Embryonic facial prominence (tissue), 1 donor: ENCODE data around the gene LRRC7.

ENCODE experiments used
- DNase-seq: peaks from one replicate; pipeline ENCODE4 v3.0.0-alpha.2; 2016; ENCODE audit errors: extremely low spot score

The LRRC7 gene

DNA sequence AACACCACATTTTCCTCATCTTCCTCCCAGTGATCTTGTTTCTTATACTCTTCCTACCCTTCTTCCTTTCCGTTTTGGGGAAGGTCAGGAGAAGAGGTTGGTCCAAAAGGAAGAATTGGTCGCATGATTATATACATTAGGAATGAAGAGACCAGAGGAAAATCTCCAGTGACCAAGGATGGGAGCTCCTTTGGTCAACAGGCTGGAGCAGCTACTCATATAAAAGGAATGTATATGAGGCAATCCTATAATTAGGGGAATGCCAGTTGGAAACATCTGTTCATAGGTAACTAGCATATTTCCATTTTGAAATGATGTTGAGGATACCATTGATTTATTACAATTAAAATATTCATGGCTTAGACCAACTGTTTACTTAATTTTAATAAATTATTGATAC lies 523.2 kb downstream of the LRRC7 start:
- no peak for DNase-seq

DNA sequence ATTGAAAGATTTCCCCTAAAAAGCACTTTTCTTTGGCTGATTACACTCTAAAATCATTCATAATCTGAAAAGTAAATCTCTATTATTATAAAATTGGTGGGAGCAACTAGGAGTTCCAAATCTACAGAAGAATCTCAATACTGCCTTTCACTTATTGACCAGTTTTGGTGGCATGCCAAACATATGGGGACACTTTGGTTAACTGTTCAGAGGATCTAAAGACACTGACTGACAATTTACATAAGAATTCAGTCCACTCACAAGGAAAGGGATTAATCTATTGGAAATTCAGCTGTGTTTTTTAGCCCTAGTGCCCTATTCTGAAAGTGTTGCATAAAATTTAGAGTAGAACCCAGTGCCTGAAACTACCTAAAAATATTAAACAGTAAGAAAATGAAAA lies 524.1 kb downstream of the LRRC7 start:
- DNase-seq = no peak

DNA sequence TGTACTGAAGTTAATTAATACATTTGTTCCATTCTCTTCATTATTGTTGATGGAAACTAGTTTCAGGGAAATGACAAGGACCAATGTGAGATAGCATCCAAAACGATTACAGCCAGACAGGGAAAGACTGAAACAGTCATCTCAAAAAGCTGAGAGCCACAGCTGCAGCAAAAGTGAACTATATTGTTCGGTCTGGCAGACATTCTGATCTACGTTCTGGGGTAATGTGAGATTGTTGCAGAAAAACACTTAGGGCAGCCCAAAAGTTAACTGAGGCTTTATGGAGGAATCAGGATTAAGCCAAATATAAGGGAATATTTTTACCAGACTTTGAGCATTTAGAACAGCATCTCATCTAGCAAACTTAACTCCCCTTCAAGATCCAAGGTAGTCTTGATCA lies 524.8 kb downstream of the LRRC7 start:
- DNase-seq = no peak

DNA sequence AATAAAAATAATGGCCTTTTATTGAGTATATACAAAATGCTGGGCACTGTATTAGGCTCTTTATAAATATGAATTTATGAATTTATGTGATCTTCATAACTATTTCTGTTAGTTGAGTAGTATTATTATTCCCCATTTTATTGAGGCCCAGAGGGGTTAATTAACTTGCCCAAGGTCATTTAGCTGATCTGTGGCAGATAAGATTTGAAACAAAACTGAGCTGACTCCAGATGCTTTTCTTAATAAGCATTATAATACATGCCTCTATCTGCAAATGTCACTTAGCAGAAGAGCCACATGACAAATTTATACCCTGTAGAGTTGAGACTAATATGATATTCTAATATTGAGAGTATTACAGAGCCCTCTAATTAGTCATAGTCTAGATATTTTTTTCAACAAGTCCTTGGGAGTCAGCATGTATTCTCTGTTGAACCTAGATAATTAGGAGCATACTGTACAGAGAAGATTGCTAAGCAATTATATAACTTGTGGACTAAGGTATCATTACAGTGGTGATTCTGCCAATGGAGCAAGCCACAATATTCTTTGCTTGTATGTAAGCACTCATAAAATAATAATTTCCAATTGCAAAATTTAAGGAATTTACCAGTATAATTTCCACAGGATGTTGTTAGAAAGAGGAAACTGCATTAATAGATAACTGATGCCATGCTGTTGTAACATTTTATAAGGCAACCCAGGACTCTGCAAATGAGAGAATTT lies 525.7 kb downstream of the LRRC7 start:
- no peak for DNase-seq

DNA sequence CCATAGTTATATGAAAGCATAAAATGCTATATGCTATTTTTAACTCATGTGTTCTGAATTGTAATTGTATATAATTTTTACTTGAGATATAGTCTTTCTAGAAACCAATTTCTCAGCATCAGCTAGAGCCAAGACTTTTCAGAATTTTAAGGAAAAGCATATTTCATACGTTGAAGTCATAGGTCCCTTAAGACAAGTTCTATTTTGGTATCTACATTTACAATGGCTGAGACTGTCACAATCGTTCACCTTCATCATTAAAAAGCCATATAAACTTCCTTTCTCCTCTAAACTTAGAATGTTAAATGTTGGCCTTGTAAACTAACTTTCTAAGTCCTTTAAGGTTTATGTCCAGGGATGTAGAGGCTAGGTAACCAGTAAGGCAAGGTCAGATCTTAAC lies 533.5 kb downstream of the LRRC7 start:
- DNase-seq = no peak

DNA sequence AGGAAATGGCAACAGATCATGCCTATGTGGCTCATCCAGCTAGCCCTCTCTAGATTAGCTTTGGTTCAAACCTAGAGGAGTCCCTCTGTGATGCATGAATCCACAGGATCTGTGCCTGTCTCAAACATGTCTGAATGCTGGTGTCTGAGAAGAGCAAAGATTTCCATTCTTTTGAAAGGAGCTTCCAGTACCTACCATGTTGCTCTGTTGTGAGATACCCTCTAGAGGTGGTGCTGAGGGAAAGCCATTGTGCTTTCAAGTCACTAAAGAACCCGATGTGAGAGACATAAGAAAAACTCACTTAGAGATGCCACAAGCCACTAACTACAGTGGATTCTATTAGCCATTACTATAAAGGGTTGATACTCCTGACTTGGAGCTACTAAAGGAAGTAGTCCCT lies 534.1 kb downstream of the LRRC7 start:
- no peak for DNase-seq

DNA sequence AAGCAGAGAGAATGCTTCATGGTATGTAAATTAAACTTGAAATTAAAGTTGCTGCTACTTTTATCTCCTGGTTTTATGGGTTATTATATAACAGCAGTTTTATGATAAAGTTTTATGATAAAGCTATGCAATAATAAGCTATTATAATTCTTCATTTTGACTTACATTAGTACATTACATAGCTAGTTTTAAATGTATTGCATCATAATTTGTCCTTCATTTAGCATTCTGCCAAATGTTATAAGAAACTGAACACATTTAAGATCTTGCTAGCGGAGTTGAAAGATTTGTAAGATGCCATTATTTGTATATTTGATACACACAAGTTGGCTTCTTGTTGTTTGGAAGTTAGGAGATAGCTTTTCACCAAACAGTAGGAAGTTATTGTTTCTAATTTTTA lies 536.0 kb downstream of the LRRC7 start:
- no peak for DNase-seq

DNA sequence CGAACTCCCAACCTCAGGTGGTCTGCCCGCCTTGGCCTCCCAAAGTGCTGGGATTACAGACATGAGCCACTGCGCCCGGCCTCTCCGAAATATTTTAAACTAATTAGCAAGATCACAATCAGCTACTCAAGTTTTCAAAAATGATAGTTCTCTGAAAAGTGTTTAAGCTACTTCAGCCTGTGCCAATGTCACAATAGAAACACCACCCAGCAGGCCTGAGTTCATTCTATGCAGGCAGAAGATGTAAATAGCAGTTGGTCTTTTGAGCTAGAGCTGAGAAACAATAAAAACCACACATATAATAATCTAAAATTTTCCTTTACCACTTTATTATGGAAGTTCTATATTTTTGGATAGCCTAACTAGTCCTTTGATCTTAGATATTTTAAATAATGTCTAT lies 541.5 kb downstream of the LRRC7 start:
- no peak for DNase-seq

DNA sequence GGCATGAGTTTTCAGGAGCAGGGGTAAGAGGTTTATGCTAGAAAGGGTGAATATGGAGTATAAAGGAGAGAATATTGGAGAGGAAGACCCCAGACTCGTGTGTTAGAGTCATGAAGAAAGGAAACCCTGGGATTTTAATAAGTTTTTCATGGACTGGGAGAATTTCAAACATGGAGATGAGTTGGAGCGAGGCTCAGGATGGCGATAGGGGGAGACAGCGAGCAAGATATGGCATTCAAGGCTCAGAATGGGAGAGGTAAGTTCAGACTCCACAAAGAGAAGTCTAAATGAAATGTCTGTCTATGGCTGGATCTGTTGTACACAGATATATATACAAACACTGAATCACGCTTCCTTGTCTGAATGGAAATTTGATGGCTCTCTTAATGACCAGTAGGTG lies 545.1 kb downstream of the LRRC7 start:
- DNase-seq = no peak

DNA sequence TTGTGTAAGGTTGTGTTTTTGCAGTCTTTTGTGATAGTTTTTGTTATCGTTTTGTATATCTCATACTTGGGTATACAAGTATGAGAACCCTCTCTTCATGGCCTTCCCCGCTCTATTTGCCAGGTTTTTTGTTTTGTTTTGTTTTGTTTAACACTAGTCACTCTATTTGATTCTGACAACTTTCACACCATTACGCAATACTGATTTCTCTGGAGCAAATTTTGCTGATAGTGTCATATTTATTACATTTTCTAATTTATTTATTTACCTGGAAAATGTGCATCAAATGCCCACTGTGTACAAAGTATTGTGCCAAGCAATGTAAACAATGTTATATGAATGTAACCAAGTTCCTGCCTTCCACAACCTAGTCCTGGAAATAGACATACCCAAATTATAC lies 547.6 kb downstream of the LRRC7 start:
- DNase-seq = no peak

DNA sequence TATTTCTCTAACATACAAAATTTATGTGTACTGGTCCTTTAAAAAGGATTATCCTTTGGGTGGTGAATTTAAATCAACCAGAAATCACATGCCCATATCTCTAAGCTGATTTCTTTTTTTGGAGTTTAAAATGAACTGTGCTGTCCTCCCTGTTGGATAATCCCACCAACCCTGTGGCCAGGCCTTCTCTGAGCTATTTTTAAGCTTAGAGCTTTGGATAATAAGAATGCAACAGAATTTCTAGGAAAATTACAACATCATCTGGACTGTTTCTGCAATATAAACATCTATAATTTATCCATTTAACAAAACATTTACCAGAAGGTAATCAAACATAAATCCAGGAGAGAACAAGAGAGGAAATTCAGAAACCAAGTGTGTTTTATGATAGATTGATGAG lies 549.3 kb downstream of the LRRC7 start:
- no peak for DNase-seq

DNA sequence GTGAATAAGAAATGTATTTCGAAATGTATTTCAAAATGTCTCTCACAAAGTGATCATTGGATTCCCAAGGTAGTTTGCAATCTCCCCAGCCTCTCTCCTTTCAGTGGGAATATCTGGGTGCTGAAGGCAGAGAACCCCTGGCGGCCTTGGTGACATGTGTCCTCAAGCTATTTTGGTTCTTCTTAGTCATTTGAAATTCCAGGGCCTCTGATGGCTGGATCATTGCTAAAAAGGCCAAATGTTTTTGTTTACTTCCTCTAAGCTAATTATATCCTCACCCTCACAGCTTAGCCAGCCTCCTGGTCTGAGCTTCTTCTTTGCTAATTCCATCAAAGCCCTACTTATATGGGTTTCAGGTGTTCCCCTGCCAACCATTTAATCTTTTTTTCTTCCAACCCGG lies 566.4 kb downstream of the LRRC7 start:
- no peak for DNase-seq

DNA sequence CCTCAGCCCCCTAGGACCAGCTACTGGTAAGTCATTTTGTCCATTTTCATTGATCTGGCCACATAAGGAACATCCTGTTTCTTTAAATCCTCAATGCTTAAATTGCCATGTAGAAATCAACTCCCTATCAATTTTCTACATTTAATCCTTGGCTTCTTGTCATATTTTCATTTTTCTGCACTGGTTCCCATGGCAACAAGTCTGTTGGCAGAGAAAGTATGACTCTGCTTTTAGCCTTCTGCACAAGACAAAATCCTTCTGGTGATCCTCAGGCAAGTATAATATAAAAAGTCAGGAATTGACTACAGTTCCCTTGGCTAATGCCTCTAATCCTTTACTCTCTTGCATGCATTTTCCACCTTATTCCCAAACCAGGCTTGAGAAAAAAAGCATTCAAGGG lies 572.6 kb downstream of the LRRC7 start:
- DNase-seq = peak; percentile 74

DNA sequence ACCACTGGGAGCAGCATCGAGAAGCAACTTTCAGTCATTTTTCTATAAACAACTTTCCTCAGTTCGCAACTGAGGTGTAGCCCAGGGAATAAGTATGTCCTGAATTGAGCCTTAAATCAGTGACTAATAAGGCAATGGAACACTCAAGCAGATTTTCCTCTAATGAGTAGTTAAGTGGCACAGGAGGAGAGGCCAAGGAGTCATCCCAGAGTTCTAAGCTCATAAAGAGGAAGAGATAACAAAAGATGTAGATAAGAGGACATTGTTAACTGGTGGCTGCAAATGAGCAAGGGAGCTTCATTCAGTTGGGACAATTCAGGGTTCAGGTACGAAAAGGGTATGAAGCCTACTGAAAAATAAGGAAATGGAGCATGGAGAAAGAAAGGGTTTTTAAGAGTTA lies 573.2 kb downstream of the LRRC7 start:
- no peak for DNase-seq

DNA sequence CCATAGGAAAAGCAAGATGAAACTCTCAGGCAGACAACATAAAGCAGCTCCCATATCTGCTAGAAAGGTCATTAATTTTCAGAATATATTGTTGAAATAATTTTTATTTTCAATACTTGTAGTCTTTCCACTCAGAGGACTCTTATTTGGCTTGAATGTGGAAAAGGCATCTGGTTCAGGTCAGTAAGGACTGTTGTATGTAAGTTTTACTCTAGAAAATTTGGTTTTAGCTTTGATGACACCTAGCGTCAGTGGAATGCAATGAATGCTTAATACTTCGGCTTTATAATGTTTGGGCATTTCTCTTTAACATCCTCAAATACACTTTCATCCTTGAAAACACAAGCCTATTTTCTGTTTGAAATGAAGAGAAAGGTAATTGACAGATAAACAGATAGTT lies 574.4 kb downstream of the LRRC7 start:
- no peak for DNase-seq

DNA sequence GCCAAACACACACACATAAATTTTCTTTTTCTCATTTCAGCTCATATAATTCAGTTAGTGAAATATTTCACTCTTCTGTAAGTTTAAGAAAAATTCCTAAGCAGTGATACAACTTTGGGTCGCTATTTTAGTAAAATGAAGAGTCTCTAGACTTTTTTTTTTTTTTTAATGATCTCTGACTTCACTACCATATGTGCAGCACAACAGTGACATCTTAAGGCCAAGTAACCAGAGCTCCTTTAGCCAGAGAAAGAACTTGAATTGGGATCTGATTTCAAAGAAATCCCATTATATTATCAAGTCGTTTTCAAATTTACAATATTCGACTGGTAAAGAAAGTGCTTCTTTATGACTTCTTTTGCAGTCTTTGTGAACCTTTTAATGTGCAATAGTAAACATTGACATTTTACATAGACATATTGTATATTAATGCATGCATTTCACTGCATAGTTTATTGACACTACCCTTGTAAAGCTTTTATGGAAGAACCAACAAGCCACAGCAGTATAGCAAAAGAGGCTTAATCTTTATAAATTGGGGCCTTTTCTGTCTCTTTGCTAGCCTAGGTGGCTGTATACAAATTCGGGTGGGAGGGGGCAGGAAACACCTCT lies 575.4 kb downstream of the LRRC7 start:
- peak; percentile 22 for DNase-seq

DNA sequence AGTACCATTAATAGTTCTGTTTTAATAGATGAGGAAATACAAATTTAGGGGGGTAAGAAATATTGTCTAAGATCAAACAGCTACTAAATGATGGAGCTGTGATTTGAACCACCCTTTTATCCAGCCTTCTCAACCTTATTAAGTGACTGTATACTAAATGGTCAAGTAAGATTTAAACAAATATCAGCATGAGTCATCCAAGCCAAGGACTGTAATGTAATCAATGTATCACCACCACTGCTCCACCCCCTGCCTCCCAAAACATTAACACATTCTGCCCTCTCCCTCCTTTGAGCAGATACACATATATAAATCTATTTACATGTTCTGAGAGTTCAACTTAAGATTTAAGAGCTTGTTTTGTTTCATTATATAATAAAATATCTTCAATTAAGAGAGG lies 578.8 kb downstream of the LRRC7 start:
- no peak for DNase-seq

DNA sequence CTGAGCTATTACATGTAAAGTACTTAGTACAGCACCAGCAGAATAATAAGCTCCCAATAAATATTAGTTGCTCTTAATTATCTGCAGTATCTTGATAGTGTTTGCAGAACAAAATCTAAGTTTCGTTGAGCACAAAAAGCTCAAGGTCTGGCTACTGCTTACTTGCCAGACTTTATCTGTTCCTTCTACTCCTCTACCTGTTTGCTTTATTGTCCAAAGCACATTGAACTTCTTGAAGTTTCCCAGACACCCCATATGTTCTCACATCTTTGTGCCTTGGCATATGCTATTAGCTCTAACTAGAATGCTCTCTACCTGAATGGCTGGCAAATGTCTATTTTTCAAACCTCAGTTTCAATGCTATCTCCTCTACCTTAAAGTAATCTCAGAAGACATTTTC lies 582.7 kb downstream of the LRRC7 start:
- no peak for DNase-seq

DNA sequence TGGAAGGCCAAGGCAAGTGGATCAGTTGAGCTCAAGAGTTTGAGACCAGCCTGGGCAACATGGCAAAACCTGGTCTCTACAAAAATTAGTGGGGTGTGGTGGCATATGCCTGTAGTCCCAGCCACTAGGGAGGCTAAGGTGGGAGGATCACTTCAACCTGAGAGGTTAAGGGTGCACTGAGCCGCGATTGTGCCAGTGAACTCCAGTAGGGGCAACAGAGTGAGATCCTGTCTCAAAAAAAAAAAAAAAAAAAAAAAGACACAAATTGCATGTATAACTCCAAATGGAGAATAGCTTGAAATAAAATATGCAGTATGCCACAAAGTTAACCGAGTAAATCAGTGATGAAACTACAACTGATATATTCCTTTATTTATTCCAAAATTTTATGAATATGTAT lies 586.0 kb downstream of the LRRC7 start:
- no peak for DNase-seq

DNA sequence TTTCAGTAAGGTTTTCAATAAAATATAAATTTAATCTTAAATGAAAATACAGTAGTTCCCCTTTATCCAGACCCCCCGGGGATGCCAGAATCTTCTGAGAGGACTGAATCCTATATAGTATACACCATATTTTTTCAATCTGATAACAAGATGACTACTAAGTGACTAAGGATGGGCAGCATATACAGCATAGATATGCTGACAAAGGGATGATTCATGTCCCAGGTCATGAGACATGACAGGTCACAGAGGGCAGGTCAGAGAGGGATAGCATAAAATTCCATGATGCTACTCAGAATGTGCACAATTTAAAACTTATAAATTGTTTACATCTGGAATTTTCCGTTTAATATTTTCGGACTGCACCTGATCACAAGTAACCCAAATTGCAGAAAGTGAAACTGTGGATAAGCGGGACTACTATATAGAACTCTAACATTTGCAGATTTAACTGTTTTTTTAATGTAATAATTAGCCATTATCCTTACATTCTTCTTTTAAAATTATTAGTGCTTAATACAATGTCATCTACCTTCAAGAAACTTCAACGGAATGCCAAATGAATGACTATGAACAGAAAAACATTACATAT lies 588.9 kb downstream of the LRRC7 start:
- DNase-seq = no peak

DNA sequence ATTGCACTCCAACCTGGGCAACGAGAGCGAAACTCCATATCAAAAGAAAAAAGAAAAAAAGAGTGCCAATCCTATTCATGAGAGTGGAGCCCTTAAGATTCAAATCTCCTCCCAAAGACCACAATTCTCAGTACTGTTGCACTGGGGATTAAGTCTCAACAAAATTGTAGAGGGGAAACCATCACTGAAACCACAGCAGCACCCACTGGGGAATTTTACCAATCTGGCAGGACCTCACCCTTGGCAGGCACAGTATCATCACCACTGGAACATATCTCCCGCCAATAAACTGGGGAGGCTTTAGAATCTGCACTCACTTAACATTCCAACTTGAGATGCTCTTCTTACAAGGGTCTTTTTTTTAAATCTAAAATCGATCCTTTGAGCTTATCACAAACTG lies 596.6 kb downstream of the LRRC7 start:
- no peak for DNase-seq

DNA sequence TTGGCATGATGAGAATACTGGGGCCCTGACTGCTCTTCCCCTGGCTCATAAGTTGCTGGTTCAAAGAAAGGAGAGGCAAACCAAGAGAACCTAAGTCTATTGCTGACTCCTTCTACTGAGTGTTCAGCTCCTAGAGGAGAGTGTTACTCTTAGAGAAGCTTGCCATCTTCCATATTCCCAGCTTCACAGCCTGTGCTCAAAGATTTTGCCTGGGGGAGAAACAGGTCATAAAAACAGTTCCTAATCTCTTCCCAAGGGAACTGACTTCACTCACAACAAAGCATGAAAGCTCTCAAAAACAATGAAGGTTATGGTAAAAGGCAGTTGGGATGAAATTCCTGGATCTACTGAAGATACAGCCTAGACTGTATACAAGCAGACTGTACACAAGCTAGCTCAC lies 600.6 kb downstream of the LRRC7 start:
- no peak for DNase-seq

DNA sequence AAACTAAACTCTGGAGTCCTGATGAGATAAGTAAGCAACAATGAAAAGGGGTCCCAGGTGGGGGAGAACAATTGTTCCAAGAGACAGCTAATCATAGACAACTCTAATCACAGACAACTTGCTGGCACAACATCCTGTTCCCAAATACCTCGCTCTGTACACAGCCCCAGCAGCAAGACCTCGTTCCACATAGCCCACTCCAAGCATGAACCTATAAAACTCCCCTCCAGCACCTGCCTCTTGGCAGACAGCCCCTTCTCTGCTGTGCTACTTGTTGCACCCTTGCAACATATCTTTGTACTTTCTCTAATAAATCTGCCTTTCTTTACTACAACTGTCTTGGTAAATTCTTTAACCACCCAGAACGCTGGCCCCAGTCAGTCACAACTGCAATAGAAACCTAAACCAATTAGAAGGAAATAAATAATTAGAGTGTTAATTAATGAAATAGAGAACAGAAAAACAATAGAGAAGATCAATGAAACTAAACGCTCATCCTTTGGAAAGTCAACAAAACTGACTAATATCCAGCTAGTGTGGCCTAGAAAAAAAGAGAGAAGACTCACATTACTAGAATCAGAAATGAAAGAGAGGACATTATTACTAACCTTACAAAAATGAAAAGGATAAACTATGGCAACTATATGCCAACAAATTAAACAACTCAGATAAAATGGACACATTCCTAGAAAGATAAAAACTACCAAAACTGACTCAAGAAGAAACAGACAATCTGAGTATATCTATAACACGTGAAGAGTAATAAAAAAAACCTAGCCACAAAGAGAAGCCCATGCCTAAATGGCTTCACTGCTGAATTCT lies 601.5 kb downstream of the LRRC7 start:
- DNase-seq = no peak
